Measurements from ENCODE around the gene TPSAB1.
"Not testable (repeated sequence)": the region's sequence is repeated elsewhere in the genome, so short reads cannot be mapped to it uniquely, and the experiment has no call there.

TPSAB1 gene

GRCh38 chr16:1255276-1256122, 15.0 kb downstream of the TPSAB1 start, which contains the start of gene TPSD1:
TPSD1 (plus strand) TSS chr16:1256069; CDS start chr16:1256281, 212 bp downstream.
- TF ChIP-seq, protein P1, sequence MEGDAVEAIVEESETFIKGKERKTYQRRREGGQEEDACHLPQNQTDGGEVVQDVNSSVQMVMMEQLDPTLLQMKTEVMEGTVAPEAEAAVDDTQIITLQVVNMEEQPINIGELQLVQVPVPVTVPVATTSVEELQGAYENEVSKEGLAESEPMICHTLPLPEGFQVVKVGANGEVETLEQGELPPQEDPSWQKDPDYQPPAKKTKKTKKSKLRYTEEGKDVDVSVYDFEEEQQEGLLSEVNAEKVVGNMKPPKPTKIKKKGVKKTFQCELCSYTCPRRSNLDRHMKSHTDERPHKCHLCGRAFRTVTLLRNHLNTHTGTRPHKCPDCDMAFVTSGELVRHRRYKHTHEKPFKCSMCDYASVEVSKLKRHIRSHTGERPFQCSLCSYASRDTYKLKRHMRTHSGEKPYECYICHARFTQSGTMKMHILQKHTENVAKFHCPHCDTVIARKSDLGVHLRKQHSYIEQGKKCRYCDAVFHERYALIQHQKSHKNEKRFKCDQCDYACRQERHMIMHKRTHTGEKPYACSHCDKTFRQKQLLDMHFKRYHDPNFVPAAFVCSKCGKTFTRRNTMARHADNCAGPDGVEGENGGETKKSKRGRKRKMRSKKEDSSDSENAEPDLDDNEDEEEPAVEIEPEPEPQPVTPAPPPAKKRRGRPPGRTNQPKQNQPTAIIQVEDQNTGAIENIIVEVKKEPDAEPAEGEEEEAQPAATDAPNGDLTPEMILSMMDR (IDR thresholded peaks at IDR 0.05): not testable (repeated sequence)

GRCh38 chr16:1256874-1257322, 16.4 kb downstream of the TPSAB1 start:
- TF ChIP-seq, protein P1 (IDR thresholded peaks at IDR 0.05): no peak

- TF ChIP-seq, protein P1 (IDR thresholded peaks at IDR 0.05): no peak
These were observed 17.2 kb downstream of the TPSAB1 start for GRCh38 chr16:1257561-1258224.

- TF ChIP-seq, protein P1 (IDR thresholded peaks at IDR 0.05): no peak
These were observed 17.7 kb downstream of the TPSAB1 start for GRCh38 chr16:1258225-1258600.

DNA sequence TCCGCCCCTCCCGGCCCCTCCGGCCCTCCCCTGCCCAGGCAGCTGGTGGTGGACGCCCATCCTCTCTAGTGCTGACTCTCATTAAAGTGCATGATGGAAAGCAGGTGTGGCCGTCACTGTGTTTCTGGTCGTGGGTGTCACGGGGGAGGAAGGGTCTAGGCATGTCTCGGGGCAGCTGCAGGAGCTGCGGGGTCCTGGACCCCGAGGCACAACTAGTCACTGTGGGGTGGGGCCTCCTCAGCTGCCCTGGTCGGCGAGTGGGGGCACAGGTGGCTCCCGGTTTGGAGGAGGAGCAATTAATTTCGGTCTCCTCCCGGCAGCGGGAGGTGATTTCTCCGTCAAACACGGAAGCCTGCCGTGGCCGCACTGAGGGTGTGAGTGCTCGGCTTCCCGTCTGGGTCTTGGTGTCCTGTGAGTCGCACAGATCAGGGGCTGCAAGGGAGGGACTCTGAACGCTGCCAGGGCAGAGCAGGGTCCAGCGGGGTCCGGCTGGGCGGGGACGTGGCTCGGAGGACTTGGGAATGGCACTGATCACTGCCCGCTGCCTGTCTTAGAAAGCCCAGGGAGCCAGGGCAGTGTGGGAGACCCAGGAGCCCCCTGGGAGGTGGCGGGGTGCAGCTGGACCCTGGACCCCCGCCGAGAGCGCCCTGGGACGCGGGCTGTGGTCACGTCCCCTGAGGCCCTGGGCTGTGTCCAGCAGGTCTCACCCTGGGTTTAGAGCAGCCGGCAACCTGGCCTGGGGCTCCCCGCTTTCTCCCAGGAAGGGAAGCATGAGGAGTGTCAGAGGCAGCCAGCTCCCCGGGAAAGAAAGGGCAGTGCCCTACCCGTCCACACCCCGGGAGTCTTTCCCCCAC, 18.6 kb downstream of the TPSAB1 start:
- TF ChIP-seq, protein P1 (IDR thresholded peaks at IDR 0.05): no peak

GRCh38 chr16:1259760-1260068, 19.2 kb downstream of the TPSAB1 start:
- TF ChIP-seq, protein P1 (IDR thresholded peaks at IDR 0.05): no peak

DNA sequence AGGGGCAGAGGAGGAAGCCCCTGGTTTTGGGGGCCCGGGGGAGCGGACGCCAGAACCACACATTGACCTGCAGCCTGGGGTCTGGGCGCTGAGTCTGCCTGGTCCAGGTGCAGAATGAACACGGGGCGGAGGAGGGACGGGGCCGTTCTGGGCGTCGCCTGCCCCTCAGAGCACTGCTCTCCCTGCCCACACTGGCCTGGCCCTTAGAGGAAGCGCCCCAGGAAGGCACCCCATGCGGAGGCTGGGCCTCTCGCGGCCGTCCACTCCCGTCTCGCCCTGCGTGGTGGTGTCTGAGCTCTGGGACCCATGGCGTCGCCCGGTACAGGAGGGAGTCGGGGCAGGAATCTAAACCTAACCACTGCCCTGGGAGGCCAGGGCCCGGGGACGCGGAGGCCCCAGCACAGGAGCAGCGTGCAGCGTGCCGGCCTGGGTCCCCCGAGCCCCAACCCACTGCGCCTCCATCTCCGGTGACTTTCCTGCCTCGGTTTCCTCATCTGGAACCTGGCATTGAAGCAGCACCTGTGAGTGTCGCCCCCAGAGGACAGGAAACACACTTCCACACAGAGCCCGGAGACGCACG, 19.7 kb downstream of the TPSAB1 start:
- TF ChIP-seq, protein P1 (IDR thresholded peaks at IDR 0.05): no peak

All from LNCAP (cell line).